ENCODE data around the gene TRAF3.
A peak's percentile ranks its signal among the peaks of the same experiment; 100 is the strongest.

TRAF3 gene

GRCh38 chr14:102911541-102911951 lies 134.3 kb downstream of the TRAF3 start:
- no peak for DNase-seq

GRCh38 chr14:102911991-102912761 lies 134.9 kb downstream of the TRAF3 start:
- DNase-seq, result no peak

- no peak for DNase-seq
These were observed 136.3 kb downstream of the TRAF3 start for GRCh38 chr14:102913341-102914211.

DNA sequence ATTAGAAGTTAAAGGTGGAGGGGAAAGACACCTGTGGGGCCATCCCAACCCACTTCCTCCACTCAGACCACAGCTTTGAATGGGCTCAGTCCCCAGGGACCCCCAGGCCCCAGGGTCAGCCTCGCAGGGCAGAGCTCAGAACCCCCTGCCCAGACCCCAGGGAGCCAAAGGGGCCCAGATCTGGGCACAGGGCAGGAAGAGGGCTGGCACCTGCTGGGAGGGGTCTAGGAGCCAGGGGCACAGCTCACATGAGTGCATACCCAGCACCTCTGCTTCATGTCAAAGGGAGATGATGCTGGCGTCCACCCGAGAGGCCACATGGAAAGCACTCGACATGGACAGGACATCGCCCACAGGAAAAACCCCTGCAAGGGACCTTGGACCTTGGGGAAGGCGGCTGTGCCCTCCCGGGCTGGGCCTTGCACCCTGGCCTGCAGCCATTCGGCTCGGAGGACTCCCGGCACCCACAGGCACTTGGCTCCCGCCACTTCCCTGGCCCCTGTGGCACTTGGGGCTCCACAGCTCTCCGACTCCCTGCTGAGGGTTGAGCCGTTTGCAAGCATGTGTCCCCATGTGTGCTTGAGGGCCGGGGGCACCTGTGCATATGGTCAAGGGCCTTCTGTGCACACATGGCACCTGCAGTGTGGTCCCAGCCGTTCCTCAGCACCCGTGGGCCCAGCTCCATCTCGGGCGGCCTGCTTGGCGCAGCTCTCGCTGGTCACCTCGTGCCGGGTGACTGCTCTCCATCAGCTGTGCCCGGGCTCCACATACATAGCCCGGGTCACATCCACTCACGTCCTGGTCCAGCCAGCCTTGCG lies 137.4 kb downstream of the TRAF3 start:
- no peak for DNase-seq

GRCh38 chr14:102915292-102916110 lies 138.3 kb downstream of the TRAF3 start:
- no peak for DNase-seq

- DNase-seq, result no peak
These were observed 139.3 kb downstream of the TRAF3 start for GRCh38 chr14:102916347-102917055.

DNA sequence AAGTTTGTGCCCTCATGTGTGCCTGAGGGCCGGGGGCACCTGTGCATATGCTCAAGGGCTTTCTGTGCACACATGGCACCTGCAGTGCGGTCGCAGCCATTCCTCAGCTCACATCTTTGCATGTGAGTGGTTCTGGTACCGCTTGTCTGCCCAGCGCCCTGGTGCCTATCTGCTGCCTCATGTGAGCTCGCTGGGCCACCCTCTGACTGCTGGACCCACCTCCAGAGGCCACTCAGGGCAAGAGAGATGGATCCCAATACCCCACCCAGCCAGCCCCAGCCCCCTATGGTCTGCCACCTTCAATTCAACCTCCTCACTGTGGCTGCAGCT lies 139.8 kb downstream of the TRAF3 start:
- DNase-seq, result no peak

- DNase-seq, result peak; percentile 71
These were observed 140.4 kb downstream of the TRAF3 start for GRCh38 chr14:102917469-102918211.

GRCh38 chr14:102918438-102918837 lies 141.2 kb downstream of the TRAF3 start:
- no peak for DNase-seq

DNA sequence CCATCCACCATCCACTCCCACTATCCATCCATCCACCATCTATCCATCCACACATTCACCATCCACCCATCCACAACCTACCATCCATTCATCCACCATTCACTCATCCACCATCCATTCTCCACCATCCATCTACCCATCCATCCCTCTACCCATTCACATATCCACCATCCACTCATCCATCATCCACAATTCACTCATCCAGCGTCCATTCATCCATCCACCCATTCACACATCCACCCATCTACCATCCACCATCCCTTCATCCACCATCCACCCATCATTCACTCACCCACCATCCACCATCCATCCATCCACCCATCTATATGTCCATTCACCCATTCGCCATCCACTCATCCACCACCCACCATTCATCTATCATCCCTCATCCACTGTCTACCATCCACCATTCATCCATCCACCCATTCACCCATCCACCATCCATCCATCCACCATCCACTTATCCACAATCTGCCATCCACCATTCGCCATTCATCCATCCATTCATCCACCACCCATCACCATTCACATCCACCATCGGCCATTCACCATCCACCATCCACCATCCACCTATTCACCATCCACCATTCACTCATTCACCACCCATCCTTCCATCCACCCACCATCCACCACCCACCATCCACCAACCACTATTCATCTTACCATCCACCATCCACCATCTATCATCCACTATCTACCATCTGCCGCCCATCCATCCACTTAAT lies 143.2 kb downstream of the TRAF3 start:
- no peak for DNase-seq

DNA sequence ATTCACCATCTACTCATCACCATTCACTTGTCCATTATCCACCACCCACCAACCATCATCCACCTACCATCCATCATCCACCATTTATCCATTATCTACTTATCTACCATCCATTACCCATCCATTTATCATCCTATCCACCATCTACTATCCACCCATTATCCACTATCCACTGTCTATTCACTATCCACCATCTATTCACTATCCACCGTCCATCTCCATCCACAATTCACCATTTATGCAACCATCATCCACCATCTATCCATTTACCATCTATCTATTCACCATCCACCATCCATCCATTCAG lies 143.7 kb downstream of the TRAF3 start:
- no peak for DNase-seq

DNA sequence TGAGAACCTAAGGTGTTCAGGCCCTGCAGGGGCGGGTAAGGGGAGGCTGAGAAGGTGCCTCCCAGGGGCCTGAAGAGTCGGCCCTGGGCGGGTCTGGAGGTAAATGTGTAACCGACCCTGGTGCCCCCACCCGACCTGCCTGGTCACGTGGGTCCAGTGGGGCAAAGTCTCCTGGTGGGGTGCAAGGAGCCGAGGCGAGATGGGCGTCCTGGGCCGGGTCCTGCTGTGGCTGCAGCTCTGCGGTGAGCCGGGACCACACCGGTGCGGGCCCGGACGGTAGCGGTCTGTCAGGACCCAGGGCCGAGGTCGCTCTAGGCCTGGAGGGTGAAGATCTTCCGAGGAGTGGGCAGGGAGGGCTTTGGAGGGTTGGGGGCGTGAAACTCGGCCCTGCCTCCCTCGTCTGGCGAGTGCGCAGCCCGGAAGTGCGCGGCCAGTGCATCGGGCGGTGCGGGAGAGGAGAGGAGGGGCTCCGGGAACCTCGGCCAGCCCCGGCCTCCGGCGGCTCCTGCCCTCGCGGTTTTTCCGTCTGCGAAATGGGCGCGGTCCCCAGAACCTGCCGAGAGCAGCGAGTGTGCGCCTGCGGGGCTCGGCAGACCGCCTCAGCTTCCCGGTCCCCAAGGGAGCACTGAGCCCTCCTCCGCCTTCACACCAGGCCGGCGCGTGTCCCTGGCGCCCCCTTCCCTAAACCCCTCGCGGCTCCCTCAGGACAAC lies 145.4 kb downstream of the TRAF3 start, which contains the start of gene AMN:
TSS of gene AMN (plus strand) at position 174 of the 711 bp plus-strand sequence. CDS start at position 200, 26 bp downstream.
- DNase-seq, result no peak

DNA sequence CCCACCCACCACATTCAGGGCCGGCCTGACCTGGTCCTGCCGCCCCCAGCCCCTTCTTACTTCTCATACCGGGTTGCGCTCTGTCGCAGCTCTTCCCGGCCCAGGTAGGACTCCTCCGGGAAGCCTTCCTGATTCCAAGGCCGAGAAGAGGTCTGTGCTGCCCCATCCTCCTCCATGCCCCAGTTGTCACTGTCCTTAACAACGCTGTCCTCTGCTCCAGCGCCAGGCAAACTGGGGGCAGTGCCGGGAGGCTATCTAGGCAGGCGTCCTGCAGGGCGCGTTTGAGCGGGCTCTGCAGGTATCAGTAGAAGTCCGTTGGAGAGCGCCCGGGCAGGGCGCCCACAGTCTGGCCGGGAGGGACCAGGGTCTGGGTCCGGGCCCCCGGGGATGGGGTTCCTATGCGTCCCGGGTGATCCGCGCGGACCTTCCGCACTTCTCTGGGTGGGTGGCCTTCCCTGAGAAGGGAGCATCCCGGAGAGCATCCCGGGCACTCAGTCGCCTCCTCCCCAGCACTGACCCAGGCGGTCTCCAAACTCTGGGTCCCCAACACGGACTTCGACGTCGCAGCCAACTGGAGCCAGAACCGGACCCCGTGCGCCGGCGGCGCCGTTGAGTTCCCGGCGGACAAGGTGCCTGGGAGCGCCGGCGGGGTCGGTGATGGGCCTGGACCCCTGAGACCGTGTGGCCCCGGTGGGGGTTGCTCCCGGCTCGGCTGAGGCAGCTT lies 146.1 kb downstream of the TRAF3 start:
- DNase-seq, result no peak

GRCh38 chr14:102923925-102924486 lies 146.8 kb downstream of the TRAF3 start:
- no peak for DNase-seq

DNA sequence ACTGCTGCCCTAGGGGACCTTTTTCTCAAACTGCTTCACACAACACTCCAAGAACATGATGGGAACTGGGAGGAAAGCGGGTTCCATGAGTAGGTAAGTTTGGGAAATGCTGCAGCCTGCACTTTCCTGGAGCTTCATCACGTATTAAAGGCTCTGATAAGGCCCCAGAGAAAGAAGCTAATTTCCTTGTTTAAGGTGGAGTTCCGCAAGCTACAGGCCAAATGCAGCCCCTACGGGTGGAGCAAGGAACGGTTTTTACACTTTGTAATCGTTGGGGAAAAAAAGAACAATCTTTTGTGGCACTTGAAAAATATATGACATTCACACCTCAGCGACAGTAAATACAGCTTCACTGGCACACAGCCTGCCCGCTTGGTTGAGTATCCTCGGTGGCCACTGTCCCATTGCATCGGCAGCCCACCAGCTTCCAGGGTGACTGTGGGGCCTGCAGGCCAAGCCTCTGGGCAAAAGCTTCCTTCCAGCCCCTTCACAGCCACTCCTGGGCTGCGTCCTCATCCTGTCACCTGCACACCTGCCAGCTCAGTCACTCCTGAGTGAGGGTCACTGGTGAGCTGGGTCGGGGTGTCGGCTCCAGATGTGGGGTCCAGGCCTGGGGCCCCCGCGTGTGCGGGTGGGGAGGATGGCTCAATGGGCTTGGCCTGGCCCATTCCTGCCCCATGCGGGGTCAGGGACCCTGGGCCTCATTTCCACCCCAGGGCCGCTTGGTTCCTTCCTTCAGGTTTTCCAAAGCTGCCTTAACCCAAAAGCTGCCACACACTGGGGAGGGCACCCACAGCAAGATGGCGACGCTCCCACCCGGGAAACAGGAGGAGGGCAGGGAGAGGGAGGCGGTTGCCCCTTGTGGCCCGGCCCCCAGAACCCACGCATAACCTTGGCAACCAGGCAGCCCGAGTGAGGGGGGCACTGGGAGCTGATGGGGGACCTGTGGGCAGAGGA lies 147.7 kb downstream of the TRAF3 start:
- no peak for DNase-seq

DNA sequence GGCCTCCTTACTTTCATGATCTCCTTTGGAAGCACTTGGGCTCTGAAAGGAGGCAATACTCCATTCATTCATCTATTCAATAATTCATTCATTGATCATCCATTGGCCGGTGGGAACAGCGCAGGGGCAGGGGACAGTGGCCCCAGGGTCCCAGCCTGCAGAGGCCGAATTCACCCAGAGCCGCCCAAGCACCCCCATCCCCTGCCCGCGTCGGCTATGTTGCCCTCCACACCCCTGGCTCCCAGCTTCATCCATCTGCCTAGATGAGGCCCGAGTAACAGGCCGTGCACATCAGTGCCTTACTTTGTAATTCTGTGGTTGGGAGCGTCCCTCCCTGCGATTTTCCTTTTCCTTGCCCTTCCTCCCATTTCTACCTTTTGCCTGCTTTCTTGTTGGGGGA lies 148.4 kb downstream of the TRAF3 start:
- DNase-seq, result no peak

DNA sequence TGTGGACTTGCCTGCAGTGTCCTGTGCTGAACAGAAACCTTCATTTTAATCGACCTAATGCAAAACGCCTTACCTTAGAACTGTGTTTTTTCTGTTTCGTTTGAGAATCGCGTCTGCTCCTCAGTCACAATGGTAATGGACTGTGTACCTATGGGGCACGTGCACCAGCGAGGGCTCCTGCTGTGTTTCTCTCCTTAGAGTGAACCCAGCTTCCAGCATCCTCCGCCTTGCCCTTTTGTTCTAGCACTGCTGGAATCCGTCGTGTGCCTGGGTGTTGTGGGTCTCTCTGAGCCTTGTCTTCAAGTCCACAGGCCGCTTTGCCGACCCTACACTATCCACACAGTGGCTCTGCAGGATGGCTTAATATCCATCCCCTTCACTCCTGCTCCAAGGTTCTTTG lies 148.9 kb downstream of the TRAF3 start:
- DNase-seq, result no peak

All from CD4-positive, alpha-beta T cell treated with Interleukin-6 for 4 hours (primary cell).